GM12873 (cell line): ENCODE results near the gene GORASP1.
A peak's percentile ranks its signal among the peaks of the same experiment; 100 is the strongest.

Source experiments
- CTCF ChIP-seq: IDR thresholded peaks from 2 replicates; pipeline ENCODE4 v1.5.1; 2012; ENCODE audit warnings: low read depth, mild to moderate bottlenecking, moderate library complexity, low read length, control low read depth; ENCODE audit not compliant: insufficient read depth; ENCODE audit errors: missing control alignments

GORASP1 gene

GRCh38 chr3:39103791-39104552 lies 3.5 kb downstream of the GORASP1 start:
- no peak for TF ChIP-seq CTCF

DNA sequence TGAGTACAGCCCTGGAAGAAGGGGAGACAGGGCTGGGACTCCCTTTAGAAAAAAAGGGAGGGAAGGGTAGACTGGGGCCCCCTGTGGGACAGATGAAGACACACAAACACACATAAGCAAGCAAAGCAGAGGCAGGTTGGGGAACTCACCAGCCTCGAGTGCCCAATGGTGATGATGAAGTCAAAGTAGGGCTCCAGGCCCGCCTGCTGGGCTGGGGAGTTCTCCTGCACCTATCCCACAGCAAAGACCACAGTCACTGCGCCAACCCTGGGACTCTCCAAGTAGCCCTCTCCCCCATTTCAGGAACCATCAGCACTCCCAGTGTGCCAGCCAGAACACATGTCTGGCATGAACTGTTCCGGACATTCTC lies 4.1 kb downstream of the GORASP1 start:
- TF ChIP-seq CTCF, result peak; percentile 41

GRCh38 chr3:39102504-39103323 lies 4.7 kb downstream of the GORASP1 start:
- no peak for TF ChIP-seq CTCF

DNA sequence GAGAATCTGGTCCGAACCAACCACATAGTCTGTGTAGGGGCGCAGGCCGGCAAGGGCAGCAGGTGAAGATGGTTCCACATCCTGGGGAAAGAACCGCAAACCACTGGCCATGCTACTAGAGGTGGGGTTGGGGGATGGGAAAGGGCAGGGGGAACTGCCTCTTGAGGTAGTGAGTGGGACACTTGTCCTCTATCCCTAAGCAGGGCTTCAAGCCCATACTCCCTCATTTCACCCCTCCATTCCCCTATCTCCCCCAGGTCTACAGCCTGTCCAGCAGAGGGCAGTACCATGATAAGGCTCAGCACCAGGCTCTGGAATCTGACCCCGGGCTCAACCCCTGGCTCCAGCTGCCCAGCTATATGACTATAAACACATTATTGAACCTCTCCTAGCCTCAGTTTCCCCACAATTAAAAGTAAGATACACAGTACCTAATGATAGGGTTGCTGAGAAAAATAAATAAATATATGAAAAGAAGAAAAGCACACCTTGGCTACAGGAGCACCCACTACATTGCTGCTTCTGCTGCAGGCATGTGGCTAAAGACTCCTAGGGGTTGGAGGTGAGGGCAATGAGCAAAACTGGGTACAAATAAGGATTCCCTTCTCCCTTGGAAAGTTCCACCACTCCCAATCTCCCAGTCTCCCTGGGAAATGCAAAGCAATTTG lies 6.3 kb downstream of the GORASP1 start:
- peak; percentile 80 for TF ChIP-seq CTCF

GRCh38 chr3:39100500-39100886 lies 6.9 kb downstream of the GORASP1 start:
- TF ChIP-seq CTCF, result no peak

- no peak for TF ChIP-seq CTCF
Observed at GRCh38 chr3:39099738-39100499, 7.5 kb downstream of the GORASP1 start.
